ENCODE results near the gene DNASE2B. TPM values are rescaled to one million over a fixed set of nuclear protein-coding genes. Genes with fewer than 3 reads are reported as not detected.

Gene DNASE2B
- total and polyA plus RNA-seq, 2 experiments from 2014 or later: not detected

DNA sequence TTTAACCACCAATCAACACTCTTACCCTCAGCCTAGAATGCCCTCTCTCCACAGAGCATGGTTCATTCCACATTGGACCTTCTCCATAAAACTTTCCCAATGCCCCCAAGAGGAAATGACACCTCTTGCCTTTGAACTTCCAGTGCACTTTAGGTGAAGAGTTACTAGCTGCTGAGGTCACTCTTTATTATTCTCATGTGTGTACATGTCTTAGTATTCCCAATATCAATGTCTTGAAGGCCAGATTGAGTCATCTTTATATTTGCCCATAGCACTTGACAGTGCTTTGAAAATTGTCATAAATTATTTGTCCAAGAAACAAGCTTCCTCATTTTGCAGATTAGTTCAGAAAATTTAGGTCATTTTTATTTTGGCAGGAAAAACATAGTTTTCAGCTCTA lies 8.1 kb upstream of the DNASE2B start:
- no peak for ATAC-seq
- H3K27ac Mint-ChIP-seq: no peak overlapping the region
- no peak overlapping the region for H3K4me2 ChIP-seq
- no peaks in the 10 kb centered on the region for H3K36me3 ChIP-seq (ENCODE audit: insufficient read depth)
- peaks cover 10% of the 10 kb centered on the region; the same call in 2 of the 3 replicates for H3K4me1 Mint-ChIP-seq
- H4K20me1 ChIP-seq (replicated peaks; ENCODE audit: insufficient read depth): no peaks in the 10 kb centered on the region
- H3K27me3 Mint-ChIP-seq (ENCODE audit: insufficient read depth, low read depth, poor library complexity): peaks cover 2% of the 10 kb centered on the region
- no peak overlapping the region for H3K4me3 ChIP-seq
- no peaks in the 10 kb centered on the region for H3K9me3 Mint-ChIP-seq
- DNase-seq (ENCODE audit: low spot score): no peak
- no peaks in the 10 kb centered on the region for H3K79me2 ChIP-seq (replicated peaks; ENCODE audit: insufficient read depth)
- H3K36me3 Mint-ChIP-seq (ENCODE audit: low read depth): no peaks in the 10 kb centered on the region
- no peaks in the 10 kb centered on the region for H3K27me3 ChIP-seq (ENCODE audit: insufficient read depth)
- no peaks in the 10 kb centered on the region for H3K9me2 ChIP-seq (ENCODE audit: insufficient read depth)
- no peak overlapping the region for H3K4me3 Mint-ChIP-seq
- no peak overlapping the region for H2AFZ ChIP-seq
- H3K4me1 ChIP-seq (ENCODE audit: insufficient read depth): 0 out of 2 replicates have a peak, but pooled peaks cover 3% of the 10 kb centered on the region
- no peaks in the 10 kb centered on the region for H3F3A ChIP-seq (replicated peaks; ENCODE audit: low read depth)
- TF ChIP-seq STAT1 (IDR thresholded peaks at IDR 0.05; ENCODE audit: unreplicated experiment): no peak
- TF ChIP-seq ZNF114 (CRISPR knock-in tag; IDR thresholded peaks at IDR 0.05): no peak
- no peak for TF ChIP-seq CREB1 (CRISPR knock-in tag; IDR thresholded peaks at IDR 0.05; ENCODE audit: low read depth)
- TF ChIP-seq, protein P1, sequence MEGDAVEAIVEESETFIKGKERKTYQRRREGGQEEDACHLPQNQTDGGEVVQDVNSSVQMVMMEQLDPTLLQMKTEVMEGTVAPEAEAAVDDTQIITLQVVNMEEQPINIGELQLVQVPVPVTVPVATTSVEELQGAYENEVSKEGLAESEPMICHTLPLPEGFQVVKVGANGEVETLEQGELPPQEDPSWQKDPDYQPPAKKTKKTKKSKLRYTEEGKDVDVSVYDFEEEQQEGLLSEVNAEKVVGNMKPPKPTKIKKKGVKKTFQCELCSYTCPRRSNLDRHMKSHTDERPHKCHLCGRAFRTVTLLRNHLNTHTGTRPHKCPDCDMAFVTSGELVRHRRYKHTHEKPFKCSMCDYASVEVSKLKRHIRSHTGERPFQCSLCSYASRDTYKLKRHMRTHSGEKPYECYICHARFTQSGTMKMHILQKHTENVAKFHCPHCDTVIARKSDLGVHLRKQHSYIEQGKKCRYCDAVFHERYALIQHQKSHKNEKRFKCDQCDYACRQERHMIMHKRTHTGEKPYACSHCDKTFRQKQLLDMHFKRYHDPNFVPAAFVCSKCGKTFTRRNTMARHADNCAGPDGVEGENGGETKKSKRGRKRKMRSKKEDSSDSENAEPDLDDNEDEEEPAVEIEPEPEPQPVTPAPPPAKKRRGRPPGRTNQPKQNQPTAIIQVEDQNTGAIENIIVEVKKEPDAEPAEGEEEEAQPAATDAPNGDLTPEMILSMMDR (conservative IDR thresholded peaks at IDR 0.05; ENCODE audit: low read depth in 2 of 2): no peak
- TF ChIP-seq NANOG (IDR thresholded peaks at IDR 0.05; ENCODE audit: borderline replicate concordance): no peak
- TF ChIP-seq, protein P2, sequence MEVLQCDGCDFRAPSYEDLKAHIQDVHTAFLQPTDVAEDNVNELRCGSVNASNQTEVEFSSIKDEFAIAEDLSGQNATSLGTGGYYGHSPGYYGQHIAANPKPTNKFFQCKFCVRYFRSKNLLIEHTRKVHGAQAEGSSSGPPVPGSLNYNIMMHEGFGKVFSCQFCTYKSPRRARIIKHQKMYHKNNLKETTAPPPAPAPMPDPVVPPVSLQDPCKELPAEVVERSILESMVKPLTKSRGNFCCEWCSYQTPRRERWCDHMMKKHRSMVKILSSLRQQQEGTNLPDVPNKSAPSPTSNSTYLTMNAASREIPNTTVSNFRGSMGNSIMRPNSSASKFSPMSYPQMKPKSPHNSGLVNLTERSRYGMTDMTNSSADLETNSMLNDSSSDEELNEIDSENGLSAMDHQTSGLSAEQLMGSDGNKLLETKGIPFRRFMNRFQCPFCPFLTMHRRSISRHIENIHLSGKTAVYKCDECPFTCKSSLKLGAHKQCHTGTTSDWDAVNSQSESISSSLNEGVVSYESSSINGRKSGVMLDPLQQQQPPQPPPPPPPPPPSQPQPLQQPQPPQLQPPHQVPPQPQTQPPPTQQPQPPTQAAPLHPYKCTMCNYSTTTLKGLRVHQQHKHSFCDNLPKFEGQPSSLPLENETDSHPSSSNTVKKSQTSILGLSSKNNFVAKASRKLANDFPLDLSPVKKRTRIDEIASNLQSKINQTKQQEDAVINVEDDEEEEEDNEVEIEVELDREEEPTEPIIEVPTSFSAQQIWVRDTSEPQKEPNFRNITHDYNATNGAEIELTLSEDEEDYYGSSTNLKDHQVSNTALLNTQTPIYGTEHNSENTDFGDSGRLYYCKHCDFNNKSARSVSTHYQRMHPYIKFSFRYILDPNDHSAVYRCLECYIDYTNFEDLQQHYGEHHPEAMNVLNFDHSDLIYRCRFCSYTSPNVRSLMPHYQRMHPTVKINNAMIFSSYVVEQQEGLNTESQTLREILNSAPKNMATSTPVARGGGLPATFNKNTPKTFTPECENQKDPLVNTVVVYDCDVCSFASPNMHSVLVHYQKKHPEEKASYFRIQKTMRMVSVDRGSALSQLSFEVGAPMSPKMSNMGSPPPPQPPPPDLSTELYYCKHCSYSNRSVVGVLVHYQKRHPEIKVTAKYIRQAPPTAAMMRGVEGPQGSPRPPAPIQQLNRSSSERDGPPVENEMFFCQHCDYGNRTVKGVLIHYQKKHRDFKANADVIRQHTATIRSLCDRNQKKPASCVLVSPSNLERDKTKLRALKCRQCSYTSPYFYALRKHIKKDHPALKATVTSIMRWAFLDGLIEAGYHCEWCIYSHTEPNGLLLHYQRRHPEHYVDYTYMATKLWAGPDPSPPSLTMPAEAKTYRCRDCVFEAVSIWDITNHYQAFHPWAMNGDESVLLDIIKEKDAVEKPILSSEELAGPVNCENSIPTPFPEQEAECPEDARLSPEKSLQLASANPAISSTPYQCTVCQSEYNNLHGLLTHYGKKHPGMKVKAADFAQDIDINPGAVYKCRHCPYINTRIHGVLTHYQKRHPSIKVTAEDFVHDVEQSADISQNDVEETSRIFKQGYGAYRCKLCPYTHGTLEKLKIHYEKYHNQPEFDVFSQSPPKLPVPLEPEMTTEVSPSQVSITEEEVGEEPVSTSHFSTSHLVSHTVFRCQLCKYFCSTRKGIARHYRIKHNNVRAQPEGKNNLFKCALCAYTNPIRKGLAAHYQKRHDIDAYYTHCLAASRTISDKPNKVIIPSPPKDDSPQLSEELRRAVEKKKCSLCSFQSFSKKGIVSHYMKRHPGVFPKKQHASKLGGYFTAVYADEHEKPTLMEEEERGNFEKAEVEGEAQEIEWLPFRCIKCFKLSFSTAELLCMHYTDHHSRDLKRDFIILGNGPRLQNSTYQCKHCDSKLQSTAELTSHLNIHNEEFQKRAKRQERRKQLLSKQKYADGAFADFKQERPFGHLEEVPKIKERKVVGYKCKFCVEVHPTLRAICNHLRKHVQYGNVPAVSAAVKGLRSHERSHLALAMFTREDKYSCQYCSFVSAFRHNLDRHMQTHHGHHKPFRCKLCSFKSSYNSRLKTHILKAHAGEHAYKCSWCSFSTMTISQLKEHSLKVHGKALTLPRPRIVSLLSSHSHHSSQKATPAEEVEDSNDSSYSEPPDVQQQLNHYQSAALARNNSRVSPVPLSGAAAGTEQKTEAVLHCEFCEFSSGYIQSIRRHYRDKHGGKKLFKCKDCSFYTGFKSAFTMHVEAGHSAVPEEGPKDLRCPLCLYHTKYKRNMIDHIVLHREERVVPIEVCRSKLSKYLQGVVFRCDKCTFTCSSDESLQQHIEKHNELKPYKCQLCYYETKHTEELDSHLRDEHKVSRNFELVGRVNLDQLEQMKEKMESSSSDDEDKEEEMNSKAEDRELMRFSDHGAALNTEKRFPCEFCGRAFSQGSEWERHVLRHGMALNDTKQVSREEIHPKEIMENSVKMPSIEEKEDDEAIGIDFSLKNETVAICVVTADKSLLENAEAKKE (CRISPR knock-in tag; IDR thresholded peaks at IDR 0.05): no peak
- no peak for TF ChIP-seq JUNB (IDR thresholded peaks at IDR 0.05; ENCODE audit: unreplicated experiment)
- TF ChIP-seq, protein P3, sequence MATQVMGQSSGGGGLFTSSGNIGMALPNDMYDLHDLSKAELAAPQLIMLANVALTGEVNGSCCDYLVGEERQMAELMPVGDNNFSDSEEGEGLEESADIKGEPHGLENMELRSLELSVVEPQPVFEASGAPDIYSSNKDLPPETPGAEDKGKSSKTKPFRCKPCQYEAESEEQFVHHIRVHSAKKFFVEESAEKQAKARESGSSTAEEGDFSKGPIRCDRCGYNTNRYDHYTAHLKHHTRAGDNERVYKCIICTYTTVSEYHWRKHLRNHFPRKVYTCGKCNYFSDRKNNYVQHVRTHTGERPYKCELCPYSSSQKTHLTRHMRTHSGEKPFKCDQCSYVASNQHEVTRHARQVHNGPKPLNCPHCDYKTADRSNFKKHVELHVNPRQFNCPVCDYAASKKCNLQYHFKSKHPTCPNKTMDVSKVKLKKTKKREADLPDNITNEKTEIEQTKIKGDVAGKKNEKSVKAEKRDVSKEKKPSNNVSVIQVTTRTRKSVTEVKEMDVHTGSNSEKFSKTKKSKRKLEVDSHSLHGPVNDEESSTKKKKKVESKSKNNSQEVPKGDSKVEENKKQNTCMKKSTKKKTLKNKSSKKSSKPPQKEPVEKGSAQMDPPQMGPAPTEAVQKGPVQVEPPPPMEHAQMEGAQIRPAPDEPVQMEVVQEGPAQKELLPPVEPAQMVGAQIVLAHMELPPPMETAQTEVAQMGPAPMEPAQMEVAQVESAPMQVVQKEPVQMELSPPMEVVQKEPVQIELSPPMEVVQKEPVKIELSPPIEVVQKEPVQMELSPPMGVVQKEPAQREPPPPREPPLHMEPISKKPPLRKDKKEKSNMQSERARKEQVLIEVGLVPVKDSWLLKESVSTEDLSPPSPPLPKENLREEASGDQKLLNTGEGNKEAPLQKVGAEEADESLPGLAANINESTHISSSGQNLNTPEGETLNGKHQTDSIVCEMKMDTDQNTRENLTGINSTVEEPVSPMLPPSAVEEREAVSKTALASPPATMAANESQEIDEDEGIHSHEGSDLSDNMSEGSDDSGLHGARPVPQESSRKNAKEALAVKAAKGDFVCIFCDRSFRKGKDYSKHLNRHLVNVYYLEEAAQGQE (IDR thresholded peaks at IDR 0.05; ENCODE audit: unreplicated experiment): no peak
- TF ChIP-seq ZNF331 (CRISPR knock-in tag; IDR thresholded peaks at IDR 0.05; ENCODE audit: low read depth): no peak
- no peak for TF ChIP-seq EZH2 (IDR thresholded peaks at IDR 0.05; ENCODE audit: low read depth, unreplicated experiment)
- TF ChIP-seq, protein P4, sequence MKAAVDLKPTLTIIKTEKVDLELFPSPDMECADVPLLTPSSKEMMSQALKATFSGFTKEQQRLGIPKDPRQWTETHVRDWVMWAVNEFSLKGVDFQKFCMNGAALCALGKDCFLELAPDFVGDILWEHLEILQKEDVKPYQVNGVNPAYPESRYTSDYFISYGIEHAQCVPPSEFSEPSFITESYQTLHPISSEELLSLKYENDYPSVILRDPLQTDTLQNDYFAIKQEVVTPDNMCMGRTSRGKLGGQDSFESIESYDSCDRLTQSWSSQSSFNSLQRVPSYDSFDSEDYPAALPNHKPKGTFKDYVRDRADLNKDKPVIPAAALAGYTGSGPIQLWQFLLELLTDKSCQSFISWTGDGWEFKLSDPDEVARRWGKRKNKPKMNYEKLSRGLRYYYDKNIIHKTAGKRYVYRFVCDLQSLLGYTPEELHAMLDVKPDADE (IDR thresholded peaks at IDR 0.05): no peak
- TF ChIP-seq EZH2phosphoT487 (IDR thresholded peaks at IDR 0.05; ENCODE audit: unreplicated experiment): no peak
- TF ChIP-seq POLR2AphosphoS5 (IDR thresholded peaks at IDR 0.05; ENCODE audit: low read depth): no peak
- H3K27ac ChIP-seq (ENCODE audit: low read depth): no peak overlapping the region
